Parathyroid adenoma (tissue), 2 donors: ENCODE measurements around the gene PAX3.

Experiments used
- H2AFZ ChIP-seq: fragments of 300-600 bp; sonication (generic); one replicate; pipeline ENCODE4 v1.7.0; 2017; ENCODE audit warnings: antibody characterized with exemption, mild to moderate bottlenecking
- H3K27ac ChIP-seq: fragments of 300-600 bp; sonication (generic); one replicate; pipeline ENCODE4 v1.7.0; 2017
- H3K27me3 ChIP-seq: fragments of 300-600 bp; sonication (generic); one replicate; pipeline ENCODE4 v1.7.0; 2017; ENCODE audit warnings: low read length; ENCODE audit not compliant: control insufficient read depth, insufficient read depth
- H3K36me3 ChIP-seq: fragments of 300-600 bp; sonication (generic); one replicate; pipeline ENCODE4 v1.7.0; 2017; ENCODE audit warnings: low read length; ENCODE audit not compliant: control insufficient read depth, insufficient read depth
- H3K4me1 ChIP-seq: fragments of 300-600 bp; sonication (generic); one replicate; pipeline ENCODE4 v1.7.0; 2017; ENCODE audit warnings: control low read depth
- H3K4me2 ChIP-seq: fragments of 300-600 bp; sonication (generic); one replicate; pipeline ENCODE4 v1.7.0; 2017; ENCODE audit warnings: low read length
- H3K4me3 ChIP-seq: fragments of 300-600 bp; sonication (generic); one replicate; pipeline ENCODE4 v1.7.0; 2017; ENCODE audit warnings: low read depth, low read length
- H3K79me2 ChIP-seq: fragments of 300-600 bp; sonication (generic); one replicate; pipeline ENCODE4 v1.7.0; 2017; ENCODE audit warnings: control low read depth
- H3K9ac ChIP-seq: fragments of 300-600 bp; sonication (generic); one replicate; pipeline ENCODE4 v1.7.0; 2017; ENCODE audit warnings: mild to moderate bottlenecking
- H3K9me3 ChIP-seq: fragments of 300-600 bp; sonication (generic); one replicate; pipeline ENCODE4 v1.7.0; 2017; ENCODE audit warnings: low read length; ENCODE audit not compliant: control insufficient read depth
- CTCF ChIP-seq: fragments of 300-600 bp; sonication (generic); IDR thresholded peaks from one replicate; pipeline ENCODE4 v1.7.0; 2017; ENCODE audit warnings: antibody characterized with exemption, mild to moderate bottlenecking
- donor health status: primary hyperparathyroidism.

PAX3 gene

DNA sequence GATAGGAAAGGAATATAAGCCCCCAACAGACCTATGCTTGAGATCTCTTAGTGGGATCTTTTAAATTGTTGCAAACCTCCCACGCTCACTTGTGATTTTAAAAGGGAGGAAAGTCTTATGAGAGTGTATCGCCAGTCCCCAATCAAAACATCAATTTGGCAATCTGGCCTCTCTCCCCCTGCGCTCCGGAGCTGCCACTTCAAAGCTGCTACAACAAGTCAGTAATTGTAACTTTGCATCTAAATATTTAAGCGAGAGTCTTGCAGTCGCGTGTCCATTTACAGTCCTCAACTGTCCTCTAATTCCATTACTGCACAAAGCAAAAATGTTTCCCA, 8.4 kb downstream of the PAX3 start:
- no peak overlapping the region for H3K4me3 ChIP-seq
- H3K9ac ChIP-seq = no peak overlapping the region
- no peaks in the 10 kb centered on the region for H3K79me2 ChIP-seq
- no peaks in the 10 kb centered on the region for H3K9me3 ChIP-seq
- no peak for TF ChIP-seq CTCF
- no peak overlapping the region for H3K4me2 ChIP-seq
- H3K4me1 ChIP-seq = no peaks in the 10 kb centered on the region
- peaks cover 18% of the 10 kb centered on the region for H3K27me3 ChIP-seq
- H2AFZ ChIP-seq = no peak overlapping the region
- H3K27ac ChIP-seq = no peak overlapping the region
- no peaks in the 10 kb centered on the region for H3K36me3 ChIP-seq

DNA sequence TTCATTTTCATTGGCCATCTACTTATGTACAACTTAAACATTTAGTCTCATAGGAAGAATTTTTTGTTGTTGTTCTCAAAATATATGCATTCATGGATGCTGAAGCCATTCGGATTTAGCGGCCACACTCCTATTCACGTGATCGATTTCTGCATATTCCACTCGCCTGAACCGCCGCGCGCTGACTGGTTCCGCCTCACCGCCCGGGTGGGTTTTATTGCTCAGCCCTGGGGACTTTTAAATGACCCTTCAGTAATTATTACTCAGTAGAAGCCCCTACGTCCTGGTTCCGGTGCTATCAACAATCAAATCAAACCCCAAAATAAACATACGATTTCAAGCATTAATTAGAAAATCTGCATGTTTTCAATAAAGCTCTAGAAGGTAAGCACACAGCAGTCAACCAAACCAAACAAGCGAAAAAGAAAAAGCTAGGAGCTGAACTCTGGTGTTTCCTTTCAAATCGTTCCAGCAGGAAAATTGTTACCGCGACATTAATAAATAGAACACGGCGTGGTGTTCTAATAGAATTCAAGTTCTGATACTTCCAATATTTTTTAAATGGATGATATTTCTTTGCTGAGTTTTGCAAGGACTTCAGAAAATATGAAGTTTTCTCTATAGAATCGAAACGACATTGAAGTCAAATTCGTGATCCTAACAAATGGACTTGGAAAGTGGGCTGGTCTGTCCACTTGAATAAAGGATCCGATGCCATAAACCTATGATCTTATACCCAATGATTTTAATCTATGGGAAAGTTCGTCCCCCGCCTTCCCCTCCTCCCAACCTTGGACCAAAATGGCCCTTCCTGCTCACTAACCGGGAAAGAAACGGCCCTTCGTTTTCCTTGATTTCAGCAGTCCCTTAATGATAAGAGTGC, 9.3 kb downstream of the PAX3 start:
- Histone ChIP-seq H3K4me3 (no peak overlapping the region), H3K9me3 (no peaks in the 10 kb centered on the region), H3K9ac (no peak overlapping the region), H3K4me2 (no peak overlapping the region), H3K79me2 (no peaks in the 10 kb centered on the region), H3K36me3 (no peaks in the 10 kb centered on the region), H3K4me1 (no peaks in the 10 kb centered on the region), H3K27me3 (peaks cover 13% of the 10 kb centered on the region), H2AFZ (no peak overlapping the region), H3K27ac (no peak overlapping the region)
- TF ChIP-seq CTCF = no peak

- no peak overlapping the region for H3K4me3 ChIP-seq
- no peak overlapping the region for H3K9ac ChIP-seq
- H2AFZ ChIP-seq = no peak overlapping the region
- H3K27me3 ChIP-seq = peaks cover 13% of the 10 kb centered on the region
- no peak for TF ChIP-seq CTCF
- H3K36me3 ChIP-seq = no peaks in the 10 kb centered on the region
- H3K79me2 ChIP-seq = no peaks in the 10 kb centered on the region
- no peak overlapping the region for H3K27ac ChIP-seq
- H3K4me2 ChIP-seq = no peak overlapping the region
- H3K9me3 ChIP-seq = no peaks in the 10 kb centered on the region
- no peaks in the 10 kb centered on the region for H3K4me1 ChIP-seq
These were observed 10.1 kb downstream of the PAX3 start for GRCh38 chr2:222288590-222289277.

- no peak overlapping the region for H3K9ac ChIP-seq
- no peak for TF ChIP-seq CTCF
- H3K27me3 ChIP-seq = peaks cover 13% of the 10 kb centered on the region
- no peak overlapping the region for H3K4me3 ChIP-seq
- no peaks in the 10 kb centered on the region for H3K79me2 ChIP-seq
- H3K4me2 ChIP-seq = no peak overlapping the region
- H3K4me1 ChIP-seq = no peaks in the 10 kb centered on the region
- no peaks in the 10 kb centered on the region for H3K9me3 ChIP-seq
- H3K27ac ChIP-seq = no peak overlapping the region
- H2AFZ ChIP-seq = no peak overlapping the region
- H3K36me3 ChIP-seq = no peaks in the 10 kb centered on the region
These were observed 10.8 kb downstream of the PAX3 start for GRCh38 chr2:222287862-222288479.
